ENCODE measurements around the gene UNC93B1.

Gene UNC93B1

DNA sequence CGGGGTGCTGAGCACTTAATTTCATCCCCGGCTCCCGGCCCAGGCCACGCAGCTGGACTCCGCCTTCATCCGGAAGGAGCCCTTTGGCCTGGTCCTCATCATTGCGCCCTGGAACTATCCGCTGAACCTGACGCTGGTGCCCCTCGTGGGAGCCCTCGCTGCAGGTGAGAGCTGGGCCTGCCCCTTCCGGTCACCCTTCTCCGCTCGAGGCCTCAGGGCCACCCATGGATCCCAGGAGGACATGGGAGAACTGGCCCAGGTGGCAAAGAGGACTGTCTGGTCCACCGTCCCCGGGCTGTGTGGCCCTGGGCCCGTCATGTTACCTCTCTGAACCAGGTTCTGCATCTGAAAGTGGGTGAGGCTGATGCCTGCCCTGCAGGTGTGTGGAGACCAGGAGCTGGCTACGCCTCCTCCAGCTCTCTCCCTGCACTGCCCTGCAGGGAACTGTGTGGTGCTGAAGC is 14.9 kb upstream of the UNC93B1 start:
- Histone ChIP-seq H3K36me3 (ENCODE audit: control insufficient read depth, insufficient read depth, low read length) (no peaks in the 10 kb centered on the region), H3K9me3 (ENCODE audit: control insufficient read depth, insufficient read depth, low read length) (no peaks in the 10 kb centered on the region), H3K4me3 (ENCODE audit: low read depth, low read length) (no peak overlapping the region), H3K27me3 (ENCODE audit: control insufficient read depth, insufficient read depth, low read length) (no peaks in the 10 kb centered on the region), H3K9ac (ENCODE audit: low read depth, low read length) (no peak overlapping the region), H3K4me1 (ENCODE audit: control insufficient read depth, insufficient read depth, low read length) (peaks cover 6% of the 10 kb centered on the region; the same call in 1 of the 2 replicates), H3K27ac (ENCODE audit: low read depth, low read length) (no peak overlapping the region)

- Histone ChIP-seq H3K9me3 (ENCODE audit: control insufficient read depth, insufficient read depth, low read length) (no peaks in the 10 kb centered on the region), H3K9ac (ENCODE audit: low read depth, low read length) (no peak overlapping the region), H3K4me3 (ENCODE audit: low read depth, low read length) (no peak overlapping the region), H3K27me3 (ENCODE audit: control insufficient read depth, insufficient read depth, low read length) (no peaks in the 10 kb centered on the region), H3K27ac (ENCODE audit: low read depth, low read length) (no peak overlapping the region), H3K4me1 (ENCODE audit: control insufficient read depth, insufficient read depth, low read length) (peaks cover 6% of the 10 kb centered on the region; the same call in 1 of the 2 replicates), H3K36me3 (ENCODE audit: control insufficient read depth, insufficient read depth, low read length) (no peaks in the 10 kb centered on the region)
Measured at GRCh38 chr11:68017980-68018729, 14.3 kb upstream of the UNC93B1 start.

- no peaks in the 10 kb centered on the region for H3K36me3 ChIP-seq (ENCODE audit: control insufficient read depth, insufficient read depth, low read length)
- no peaks in the 10 kb centered on the region for H3K27me3 ChIP-seq (ENCODE audit: control insufficient read depth, insufficient read depth, low read length)
- no peak overlapping the region for H3K27ac ChIP-seq (ENCODE audit: low read depth, low read length)
- H3K4me3 ChIP-seq (ENCODE audit: low read depth, low read length) = no peak overlapping the region
- H3K4me1 ChIP-seq (ENCODE audit: control insufficient read depth, insufficient read depth, low read length) = peaks cover 6% of the 10 kb centered on the region; the same call in 1 of the 2 replicates
- no peaks in the 10 kb centered on the region for H3K9me3 ChIP-seq (ENCODE audit: control insufficient read depth, insufficient read depth, low read length)
- no peak overlapping the region for H3K9ac ChIP-seq (ENCODE audit: low read depth, low read length)
Measured at GRCh38 chr11:68016904-68017817, 13.3 kb upstream of the UNC93B1 start.

DNA sequence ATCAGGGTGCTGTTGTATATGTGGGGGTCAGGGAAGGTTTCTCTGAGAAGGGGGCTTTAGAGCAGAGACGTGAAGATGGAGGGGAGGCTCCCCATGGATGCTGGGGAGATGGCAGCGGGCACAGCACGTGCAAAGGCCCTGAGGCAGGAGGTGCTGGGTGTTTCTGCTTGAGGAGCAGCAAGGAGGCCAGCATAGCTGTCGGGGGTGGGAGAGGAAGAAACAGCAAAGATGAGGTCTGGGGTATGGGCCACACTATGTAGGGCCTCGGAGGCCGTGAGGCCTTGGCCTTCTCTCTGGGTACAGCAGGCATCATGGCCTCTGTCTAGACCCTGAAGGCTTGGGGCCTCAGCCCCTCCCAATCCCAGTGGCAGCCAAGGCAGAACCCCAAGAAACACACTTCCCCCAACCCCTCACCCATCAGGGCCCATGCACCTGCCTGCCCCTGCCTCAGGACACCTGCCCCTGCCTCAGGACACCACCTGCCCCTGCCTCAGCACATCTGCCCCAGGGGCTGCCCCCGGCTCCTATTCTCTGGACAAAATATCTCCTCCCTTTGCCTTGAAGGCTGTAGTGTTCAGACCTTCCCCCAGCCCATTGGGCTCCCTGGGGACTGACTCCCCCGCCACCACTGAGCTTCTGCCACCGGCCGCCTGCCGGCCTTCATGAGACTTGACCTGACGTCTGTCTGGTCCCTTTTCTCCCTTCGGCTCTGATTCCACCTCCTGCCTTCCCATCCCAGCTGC is 12.4 kb upstream of the UNC93B1 start:
- Histone ChIP-seq H3K4me3 (ENCODE audit: low read depth, low read length) (no peak overlapping the region), H3K4me1 (ENCODE audit: control insufficient read depth, insufficient read depth, low read length) (peaks cover 6% of the 10 kb centered on the region; the same call in 1 of the 2 replicates), H3K27me3 (ENCODE audit: control insufficient read depth, insufficient read depth, low read length) (no peaks in the 10 kb centered on the region), H3K9me3 (ENCODE audit: control insufficient read depth, insufficient read depth, low read length) (no peaks in the 10 kb centered on the region), H3K9ac (ENCODE audit: low read depth, low read length) (no peak overlapping the region), H3K27ac (ENCODE audit: low read depth, low read length) (no peak overlapping the region), H3K36me3 (ENCODE audit: control insufficient read depth, insufficient read depth, low read length) (no peaks in the 10 kb centered on the region)

GRCh38 chr11:68015467-68015866 is 11.6 kb upstream of the UNC93B1 start:
- no peaks in the 10 kb centered on the region for H3K27me3 ChIP-seq (ENCODE audit: control insufficient read depth, insufficient read depth, low read length)
- H3K9me3 ChIP-seq (ENCODE audit: control insufficient read depth, insufficient read depth, low read length) = no peaks in the 10 kb centered on the region
- no peak overlapping the region for H3K4me3 ChIP-seq (ENCODE audit: low read depth, low read length)
- H3K9ac ChIP-seq (ENCODE audit: low read depth, low read length) = no peak overlapping the region
- no peaks in the 10 kb centered on the region for H3K36me3 ChIP-seq (ENCODE audit: control insufficient read depth, insufficient read depth, low read length)
- peaks cover 7% of the 10 kb centered on the region for H3K4me1 ChIP-seq (ENCODE audit: control insufficient read depth, insufficient read depth, low read length)
- no peak overlapping the region for H3K27ac ChIP-seq (ENCODE audit: low read depth, low read length)

- no peaks in the 10 kb centered on the region for H3K36me3 ChIP-seq (ENCODE audit: control insufficient read depth, insufficient read depth, low read length)
- no peak overlapping the region for H3K9ac ChIP-seq (ENCODE audit: low read depth, low read length)
- H3K27ac ChIP-seq (ENCODE audit: low read depth, low read length) = no peak overlapping the region
- H3K4me1 ChIP-seq (ENCODE audit: control insufficient read depth, insufficient read depth, low read length) = peaks cover 10% of the 10 kb centered on the region
- H3K27me3 ChIP-seq (ENCODE audit: control insufficient read depth, insufficient read depth, low read length) = no peaks in the 10 kb centered on the region
- H3K9me3 ChIP-seq (ENCODE audit: control insufficient read depth, insufficient read depth, low read length) = no peaks in the 10 kb centered on the region
- no peak overlapping the region for H3K4me3 ChIP-seq (ENCODE audit: low read depth, low read length)
Measured at GRCh38 chr11:68014947-68015447, 11.1 kb upstream of the UNC93B1 start.

DNA sequence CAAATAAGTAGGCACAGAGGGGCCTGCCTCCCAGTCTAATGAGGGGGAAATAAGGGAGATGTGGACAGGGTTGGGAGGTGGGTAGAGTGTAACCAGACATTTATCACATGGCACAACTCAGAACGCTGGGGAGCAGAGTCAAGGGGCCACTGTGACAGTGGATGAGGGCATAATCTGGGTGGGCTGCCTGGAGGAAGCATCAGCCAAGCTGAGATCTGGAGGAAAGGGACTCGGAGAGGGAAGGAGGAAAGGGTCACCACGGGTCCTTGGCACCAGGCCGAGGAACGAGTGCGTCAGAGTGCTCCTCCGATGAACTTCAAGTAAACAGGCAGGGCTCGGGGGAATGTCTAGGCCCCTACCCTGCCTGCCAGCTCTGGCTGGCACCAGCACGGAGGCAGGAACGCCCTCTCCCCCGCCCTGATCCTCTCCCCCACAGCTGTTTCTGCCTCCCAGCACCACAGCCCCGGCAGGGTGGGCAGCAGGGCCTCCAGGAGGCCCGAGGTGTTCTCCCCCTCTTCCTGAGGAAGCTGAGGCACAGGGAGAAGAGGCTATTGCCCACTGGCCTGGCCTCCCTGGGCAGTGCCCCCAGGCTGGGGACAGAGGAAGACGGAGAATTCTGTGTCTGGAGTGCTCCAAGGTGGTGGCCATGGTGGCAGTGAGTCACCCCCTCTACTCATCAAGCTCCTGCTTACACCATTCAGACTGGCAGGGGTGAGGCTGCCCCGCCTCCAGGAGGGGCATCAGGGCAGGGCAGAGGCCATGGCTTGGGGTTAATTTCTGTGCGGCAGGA is 10.5 kb upstream of the UNC93B1 start:
- Histone ChIP-seq H3K27ac (ENCODE audit: low read depth, low read length) (no peak overlapping the region), H3K4me1 (ENCODE audit: control insufficient read depth, insufficient read depth, low read length) (peaks cover 15% of the 10 kb centered on the region)

DNA sequence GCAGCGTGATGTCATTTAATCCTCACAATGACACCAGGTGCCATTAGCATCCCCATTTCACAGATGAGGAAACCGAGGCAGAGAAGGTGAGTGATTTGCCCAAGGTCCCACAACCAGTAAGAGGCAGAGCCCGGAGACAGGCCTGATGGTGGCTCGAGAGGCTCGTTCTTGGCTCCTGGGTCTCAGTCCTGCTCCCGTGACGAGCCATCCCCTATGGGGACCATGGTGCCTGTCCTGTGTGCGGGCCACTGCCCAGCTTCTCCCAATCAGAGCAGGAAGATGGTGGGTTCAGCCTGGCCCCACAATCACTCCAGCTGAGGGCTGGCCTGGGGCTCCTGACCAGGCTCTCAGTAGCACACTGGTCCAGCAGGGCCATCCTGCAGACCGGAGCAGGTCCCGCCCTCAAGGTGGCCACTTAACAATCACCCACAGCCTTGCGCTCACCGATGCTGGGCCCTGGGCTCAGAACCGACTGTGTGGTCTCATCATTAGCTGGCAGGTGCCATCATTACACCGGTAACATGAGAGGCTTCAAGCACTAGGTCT is 9.8 kb upstream of the UNC93B1 start:
- H3K9ac ChIP-seq (ENCODE audit: low read depth, low read length) = no peak overlapping the region
- no peak overlapping the region for H3K4me3 ChIP-seq (ENCODE audit: low read depth, low read length)
- H3K36me3 ChIP-seq (ENCODE audit: control insufficient read depth, insufficient read depth, low read length) = no peaks in the 10 kb centered on the region
- no peak overlapping the region for H3K27ac ChIP-seq (ENCODE audit: low read depth, low read length)
- H3K4me1 ChIP-seq (ENCODE audit: control insufficient read depth, insufficient read depth, low read length) = peaks cover 15% of the 10 kb centered on the region
- no peaks in the 10 kb centered on the region for H3K9me3 ChIP-seq (ENCODE audit: control insufficient read depth, insufficient read depth, low read length)
- no peaks in the 10 kb centered on the region for H3K27me3 ChIP-seq (ENCODE audit: control insufficient read depth, insufficient read depth, low read length)

More for the DNA sequence above, 10.5 kb upstream of the UNC93B1 start:
- H3K9ac ChIP-seq (ENCODE audit: low read depth, low read length) = no peak overlapping the region
- H3K36me3 ChIP-seq (ENCODE audit: control insufficient read depth, insufficient read depth, low read length) = no peaks in the 10 kb centered on the region
- no peak overlapping the region for H3K4me3 ChIP-seq (ENCODE audit: low read depth, low read length)
- no peaks in the 10 kb centered on the region for H3K27me3 ChIP-seq (ENCODE audit: control insufficient read depth, insufficient read depth, low read length)
- H3K9me3 ChIP-seq (ENCODE audit: control insufficient read depth, insufficient read depth, low read length) = no peaks in the 10 kb centered on the region

DNA sequence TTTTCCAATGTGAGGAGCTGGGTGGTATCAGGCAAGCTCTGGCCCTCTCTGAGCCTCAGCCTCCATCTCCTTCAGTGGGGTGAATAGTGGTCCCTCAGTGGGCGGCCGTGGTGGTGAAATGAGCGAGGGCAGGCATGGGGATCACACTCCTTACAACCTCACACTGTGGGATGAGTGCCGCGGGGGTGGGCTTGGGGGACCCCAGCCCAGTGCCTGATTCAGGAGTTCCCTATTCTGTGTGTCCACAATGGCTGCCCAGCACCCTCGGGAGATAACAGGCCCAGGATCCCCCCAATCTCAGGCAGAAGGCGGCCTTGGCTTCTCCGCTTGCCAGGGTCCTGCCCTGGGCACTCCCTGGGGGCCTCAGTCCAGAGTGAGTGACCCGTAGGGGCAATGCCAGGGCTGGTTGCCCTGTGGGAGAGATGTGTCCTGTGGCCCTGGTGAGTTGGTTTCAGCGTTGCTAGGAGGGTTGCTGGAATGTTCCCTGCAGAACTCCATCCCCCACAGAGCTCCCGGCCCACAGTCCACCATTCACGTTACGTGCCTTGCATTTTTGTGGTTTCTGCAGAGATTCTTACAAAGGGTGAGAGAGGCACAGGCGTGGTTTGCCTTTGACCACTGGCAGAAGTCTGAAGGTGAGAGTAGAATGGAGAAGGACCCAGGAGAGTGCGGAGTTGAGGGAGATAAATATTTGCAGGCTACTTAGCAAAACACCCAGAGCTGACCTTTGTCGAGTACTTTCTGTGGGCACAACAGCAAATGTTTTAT is 9.1 kb upstream of the UNC93B1 start:
- H3K27me3 ChIP-seq (ENCODE audit: control insufficient read depth, insufficient read depth, low read length) = no peaks in the 10 kb centered on the region
- no peak overlapping the region for H3K27ac ChIP-seq (ENCODE audit: low read depth, low read length)
- H3K9ac ChIP-seq (ENCODE audit: low read depth, low read length) = no peak overlapping the region
- peaks cover 15% of the 10 kb centered on the region for H3K4me1 ChIP-seq (ENCODE audit: control insufficient read depth, insufficient read depth, low read length)
- no peaks in the 10 kb centered on the region for H3K36me3 ChIP-seq (ENCODE audit: control insufficient read depth, insufficient read depth, low read length)
- no peaks in the 10 kb centered on the region for H3K9me3 ChIP-seq (ENCODE audit: control insufficient read depth, insufficient read depth, low read length)
- H3K4me3 ChIP-seq (ENCODE audit: low read depth, low read length) = no peak overlapping the region

All from HUES48 (cell line).